BLaER1 treated with 17β-estradiol and CSF1 and Interleukin-3, amounts not matched to agents 10 nM and 100 nM (cell line): ENCODE measurements around the gene GTSF1L.

Experiments used
- H3K27ac ChIP-seq, 11 experiments: shearing (Covaris generic); formaldehyde crosslinking; 2 replicates each; pipeline ENCODE4 v1.8.1; 2022
- H3K27me3 ChIP-seq, 11 experiments: shearing (Covaris generic); formaldehyde crosslinking; 2 replicates each; pipeline ENCODE4 v1.8.1; 2022
- H3K36me3 ChIP-seq, 11 experiments: shearing (Covaris generic); formaldehyde crosslinking; 2 replicates each; pipeline ENCODE4 v1.8.1; 2022
- H3K4me1 ChIP-seq, 10 experiments: shearing (Covaris generic); formaldehyde crosslinking; 2 replicates each; pipeline ENCODE4 v1.8.1; 2022
- H3K4me2 ChIP-seq, 11 experiments: shearing (Covaris generic); formaldehyde crosslinking; 2 replicates each; pipeline ENCODE4 v1.8.1; 2022
- H3K4me3 ChIP-seq, 10 experiments: shearing (Covaris generic); formaldehyde crosslinking; 2 replicates each; pipeline ENCODE4 v1.8.1; 2022
- H3K9ac ChIP-seq, 11 experiments: shearing (Covaris generic); formaldehyde crosslinking; 2 replicates each; pipeline ENCODE4 v1.8.1; 2022
- H3K9me3 ChIP-seq, 11 experiments: shearing (Covaris generic); formaldehyde crosslinking; replicated peaks in 1 of 11; 2 replicates each; pipeline ENCODE4 v1.8.1; 2022
- H4K20me1 ChIP-seq, 11 experiments: shearing (Covaris generic); formaldehyde crosslinking; 2 replicates each; pipeline ENCODE4 v1.8.1; 2022
- Cebpa-rat ChIP-seq, 11 experiments: shearing (Covaris generic); IDR thresholded peaks; 2 replicates each; pipeline ENCODE4 v1.8.1; 2022

Gene GTSF1L

DNA sequence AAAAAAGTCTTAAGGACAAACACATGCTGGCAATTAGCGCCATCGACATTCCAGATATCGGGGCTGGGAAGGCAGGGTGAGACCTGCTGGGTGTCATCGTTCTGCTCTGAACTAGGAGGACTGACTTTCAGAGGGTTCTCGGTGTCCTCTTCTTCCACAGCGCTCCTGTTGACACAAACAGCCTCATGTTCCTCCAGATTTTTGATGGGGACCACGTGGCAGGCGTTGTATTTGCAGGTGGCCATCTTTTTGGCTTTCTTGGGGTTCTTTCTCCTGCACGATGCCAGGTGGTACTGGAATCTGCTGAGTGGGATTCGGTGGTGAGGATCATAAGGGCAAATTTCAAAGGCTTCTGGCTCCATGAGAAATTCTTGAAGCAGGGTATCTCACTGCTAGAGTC is 469 bp downstream of the GTSF1L start:
- H3K4me1 ChIP-seq: peaks cover 28 to 68% (median 59%) of the 10 kb centered on the region in 10 experiments
- H3K9ac ChIP-seq: no peak overlapping the region
- TF ChIP-seq Cebpa-rat (IDR thresholded peaks at IDR 0.05): no peak
- H4K20me1 ChIP-seq: peaks cover 0 to 7% (median 0%) of the 10 kb centered on the region in 11 experiments; a peak in 4 of 22 replicates
- no peaks in the 10 kb centered on the region for H3K36me3 ChIP-seq
- H3K27ac ChIP-seq: peak overlapping the region in 3 of 11 experiments; percentile 49 to 60 (median 58); a peak in 4 of 22 replicates
- peaks cover 0 to 15% (median 6%) of the 10 kb centered on the region in 11 experiments; a peak in 7 of 22 replicates for H3K9me3 ChIP-seq
- no peaks in the 10 kb centered on the region; a peak in 1 of 22 replicates for H3K27me3 ChIP-seq
- H3K4me2 ChIP-seq: peak overlapping the region in 1 of 11 experiments; percentile 39; a peak in 1 of 22 replicates
- no peak overlapping the region for H3K4me3 ChIP-seq

DNA sequence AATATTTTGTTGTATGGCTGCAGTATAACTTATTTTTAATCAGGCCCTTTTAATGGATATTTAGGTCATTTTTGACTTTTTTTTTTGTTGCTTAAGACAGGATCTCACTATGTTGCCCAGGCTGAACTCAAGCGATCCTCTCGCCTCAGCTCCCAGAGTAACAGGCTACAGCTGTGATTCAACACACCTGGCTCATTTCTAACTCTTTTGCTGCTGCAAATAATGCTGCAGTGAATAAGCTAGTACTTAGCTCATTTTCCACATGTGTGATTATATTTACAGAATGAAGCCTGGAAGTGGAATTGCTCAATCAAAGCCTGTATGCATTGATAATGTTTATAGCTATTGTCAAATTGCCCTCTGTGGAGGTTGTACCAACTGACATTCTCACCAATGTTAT is 1.1 kb downstream of the GTSF1L start:
- no peak overlapping the region for H3K4me3 ChIP-seq
- peak overlapping the region in 1 of 11 experiments; percentile 5; a peak in 2 of 22 replicates for H3K9ac ChIP-seq
- peak overlapping the region in 7 of 11 experiments; percentile 25 to 60 (median 49); a peak in 8 of 22 replicates for H3K27ac ChIP-seq
- peaks cover 26 to 72% (median 62%) of the 10 kb centered on the region in 10 experiments for H3K4me1 ChIP-seq
- H3K27me3 ChIP-seq: no peaks in the 10 kb centered on the region; a peak in 1 of 22 replicates
- peak overlapping the region in 5 of 11 experiments; percentile 39 to 52 (median 44); a peak in 6 of 22 replicates for H3K4me2 ChIP-seq
- peaks cover 0 to 15% (median 6%) of the 10 kb centered on the region in 11 experiments; a peak in 7 of 22 replicates for H3K9me3 ChIP-seq
- H3K36me3 ChIP-seq: no peaks in the 10 kb centered on the region
- peaks cover 0 to 10% (median 0%) of the 10 kb centered on the region in 11 experiments; a peak in 4 of 22 replicates for H4K20me1 ChIP-seq
- no peak for TF ChIP-seq Cebpa-rat (IDR thresholded peaks at IDR 0.05)

DNA sequence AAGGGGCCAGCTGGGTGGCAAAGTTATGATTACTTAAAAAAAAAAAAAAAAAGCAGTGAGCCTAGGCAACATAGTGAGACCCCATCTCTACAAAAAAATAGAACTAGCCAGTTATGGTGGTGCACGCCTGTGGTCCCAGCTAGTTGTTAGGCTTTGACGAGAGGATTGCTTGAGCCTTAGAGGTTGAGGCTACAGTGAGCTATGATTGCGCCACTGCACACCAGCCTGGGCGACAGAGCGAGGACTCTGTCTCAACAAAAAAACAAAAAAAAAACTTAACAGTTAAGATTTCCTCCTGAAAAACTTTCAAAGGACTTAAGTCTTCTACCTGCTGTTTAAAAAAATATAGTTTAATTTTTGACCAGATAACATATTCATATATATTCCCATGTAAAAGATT is 2.4 kb downstream of the GTSF1L start:
- Histone ChIP-seq H3K9me3 (peaks cover 0 to 25% (median 6%) of the 10 kb centered on the region in 11 experiments; a peak in 11 of 22 replicates), H3K4me1 (peaks cover 26 to 82% (median 68%) of the 10 kb centered on the region in 10 experiments), H3K27ac (peak overlapping the region in 7 of 11 experiments; percentile 28 to 60 (median 49); a peak in 7 of 22 replicates), H3K27me3 (no peaks in the 10 kb centered on the region; a peak in 1 of 22 replicates), H3K4me3 (no peak overlapping the region), H3K36me3 (peaks cover 0 to 8% (median 0%) of the 10 kb centered on the region in 11 experiments; a peak in 5 of 22 replicates), H3K9ac (no peak overlapping the region; a peak in 1 of 22 replicates), H3K4me2 (peak overlapping the region in 10 of 11 experiments; percentile 17 to 52 (median 43); a peak in 16 of 22 replicates), H4K20me1 (peaks cover 0 to 10% (median 0%) of the 10 kb centered on the region in 11 experiments; a peak in 4 of 22 replicates)
- TF ChIP-seq Cebpa-rat (IDR thresholded peaks at IDR 0.05): peak in 5 of 11 experiments; percentile 16 to 72 (median 41); a peak in 2 of 22 replicates

DNA sequence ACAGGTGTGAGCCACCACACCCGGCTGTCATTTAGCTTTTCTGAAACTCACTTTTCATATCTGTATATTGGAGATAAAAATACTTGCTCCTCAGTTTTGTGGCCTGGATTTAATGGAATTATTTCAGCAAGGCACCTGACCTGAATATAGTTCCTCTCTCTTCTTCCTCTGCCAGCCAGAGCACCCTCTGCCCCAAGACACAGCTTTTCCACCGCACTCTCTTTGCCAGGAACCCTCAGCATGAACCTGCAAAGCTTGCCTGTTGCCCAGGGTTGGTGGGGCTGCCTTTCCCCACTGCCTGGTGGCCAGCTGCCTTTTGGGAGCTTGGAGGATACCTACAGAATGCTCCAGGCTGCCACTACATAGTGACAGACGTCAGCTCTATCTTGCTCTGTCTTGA is 3.1 kb downstream of the GTSF1L start:
- TF ChIP-seq Cebpa-rat (IDR thresholded peaks at IDR 0.05): no peak
- no peaks in the 10 kb centered on the region; a peak in 1 of 22 replicates for H3K27me3 ChIP-seq
- peaks cover 0 to 12% (median 6%) of the 10 kb centered on the region in 11 experiments; a peak in 7 of 22 replicates for H3K36me3 ChIP-seq
- H3K4me3 ChIP-seq: no peak overlapping the region
- peak overlapping the region in 10 of 11 experiments; percentile 17 to 52 (median 43); a peak in 17 of 22 replicates for H3K4me2 ChIP-seq
- no peak overlapping the region; a peak in 1 of 22 replicates for H3K9ac ChIP-seq
- H3K9me3 ChIP-seq: peaks cover 0 to 19% (median 3%) of the 10 kb centered on the region in 11 experiments; a peak in 9 of 22 replicates
- H3K4me1 ChIP-seq: peaks cover 19 to 82% (median 67%) of the 10 kb centered on the region in 10 experiments
- peaks cover 0 to 10% (median 0%) of the 10 kb centered on the region in 11 experiments; a peak in 4 of 22 replicates for H4K20me1 ChIP-seq
- peak overlapping the region in 7 of 11 experiments; percentile 28 to 60 (median 49); a peak in 10 of 22 replicates for H3K27ac ChIP-seq

DNA sequence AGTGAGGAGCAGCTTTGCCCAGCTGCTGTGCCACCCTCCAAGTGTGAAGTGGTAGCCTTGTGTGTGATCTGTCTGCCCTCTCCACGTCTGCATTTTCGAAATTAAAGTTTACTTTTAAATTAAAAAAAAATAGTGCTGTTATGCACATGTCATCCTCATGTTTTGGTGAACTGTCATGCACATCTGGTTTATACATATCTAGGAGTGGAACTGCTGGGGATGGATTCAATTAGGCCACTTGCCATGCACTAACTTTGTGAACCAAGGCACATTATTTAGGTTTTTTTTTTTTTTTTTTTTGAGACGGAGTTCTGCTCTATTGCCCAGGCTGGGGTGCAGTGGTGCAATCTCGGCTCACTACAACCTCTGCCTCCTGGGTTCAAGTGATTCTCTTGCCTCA is 3.6 kb downstream of the GTSF1L start:
- Histone ChIP-seq H3K4me3 (no peak overlapping the region), H4K20me1 (peaks cover 0 to 10% (median 0%) of the 10 kb centered on the region in 11 experiments; a peak in 4 of 22 replicates), H3K27ac (peak overlapping the region in 3 of 11 experiments; percentile 49 to 60 (median 58); a peak in 4 of 22 replicates), H3K4me2 (peak overlapping the region in 9 of 11 experiments; percentile 5 to 52 (median 43); a peak in 10 of 22 replicates), H3K9ac (no peak overlapping the region), H3K36me3 (peaks cover 0 to 16% (median 7%) of the 10 kb centered on the region in 11 experiments; a peak in 13 of 22 replicates), H3K27me3 (no peaks in the 10 kb centered on the region; a peak in 1 of 22 replicates), H3K4me1 (peaks cover 19 to 76% (median 62%) of the 10 kb centered on the region in 10 experiments), H3K9me3 (peaks cover 0 to 13% (median 0%) of the 10 kb centered on the region in 11 experiments; a peak in 6 of 22 replicates)
- TF ChIP-seq Cebpa-rat (IDR thresholded peaks at IDR 0.05): 0 out of 22 replicates have a peak, but pooled peaks of 1 of the 11 experiments have one; percentile 6

DNA sequence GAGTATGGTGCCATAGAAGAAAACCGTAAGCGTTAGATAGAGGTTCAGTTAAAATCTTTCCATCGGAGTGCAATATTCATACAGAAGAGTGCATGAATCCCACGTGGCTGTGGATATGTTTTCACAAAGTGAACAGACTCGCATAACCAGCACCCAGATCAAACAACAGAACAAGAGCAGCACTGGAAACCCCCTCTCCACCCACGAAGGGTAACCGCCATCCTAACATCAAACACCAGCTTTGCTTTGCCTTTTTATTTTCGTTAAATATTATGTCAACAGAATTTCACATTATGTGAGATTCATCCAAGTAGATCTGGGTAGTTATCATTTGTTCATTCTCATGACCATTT is 4.7 kb downstream of the GTSF1L start:
- TF ChIP-seq Cebpa-rat (IDR thresholded peaks at IDR 0.05): no peak
- Histone ChIP-seq H3K4me2 (peak overlapping the region in 10 of 11 experiments; percentile 30 to 87 (median 75); a peak in 18 of 22 replicates), H3K27ac (peak overlapping the region in 2 of 11 experiments; percentile 2 to 47; a peak in 3 of 22 replicates), H3K27me3 (no peaks in the 10 kb centered on the region; a peak in 1 of 22 replicates), H3K36me3 (peaks cover 0 to 26% (median 18%) of the 10 kb centered on the region in 11 experiments; a peak in 18 of 22 replicates), H3K4me1 (peaks cover 19 to 74% (median 59%) of the 10 kb centered on the region in 10 experiments), H3K9me3 (peaks cover 0 to 10% (median 0%) of the 10 kb centered on the region in 11 experiments; a peak in 6 of 22 replicates), H3K4me3 (no peak overlapping the region), H3K9ac (peak overlapping the region in 2 of 11 experiments; percentile 17 to 53; a peak in 1 of 22 replicates), H4K20me1 (peaks cover 0 to 10% (median 0%) of the 10 kb centered on the region in 11 experiments; a peak in 4 of 22 replicates)

DNA sequence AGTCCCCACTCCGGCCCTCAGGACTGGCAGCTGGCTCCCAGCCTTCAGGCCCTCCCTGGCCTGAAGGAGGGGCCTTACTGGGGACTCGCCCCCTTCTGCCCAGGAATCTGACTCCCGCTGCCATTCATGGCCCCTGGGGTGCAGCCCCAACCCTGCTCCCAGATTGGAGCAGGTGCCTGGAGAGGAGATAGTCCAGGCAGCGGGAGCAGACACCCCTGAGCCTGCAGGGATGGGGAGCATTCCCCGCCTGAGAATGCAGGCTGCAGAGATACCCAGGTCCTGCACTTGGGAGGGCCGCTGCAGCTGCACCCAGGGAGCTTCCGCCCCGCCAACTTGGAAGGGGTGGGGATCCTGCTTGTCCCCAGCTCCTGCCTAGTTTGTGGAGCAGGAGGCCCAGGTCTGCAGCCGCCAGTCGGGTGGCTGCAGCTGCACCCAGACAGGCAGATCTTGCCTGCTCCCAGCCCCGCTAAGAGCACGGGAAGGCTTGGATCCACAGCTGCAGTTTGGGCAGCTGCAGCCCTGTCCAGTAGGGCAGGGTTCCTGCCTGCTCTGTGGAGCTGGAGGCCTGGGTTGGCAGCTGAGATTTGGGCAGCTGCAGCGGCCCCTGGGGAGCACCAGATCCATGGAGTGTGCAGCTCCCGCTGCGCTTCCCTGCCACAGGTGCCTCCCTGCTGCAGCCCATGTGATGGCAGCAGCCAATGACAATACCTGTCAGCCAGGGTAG is 5.2 kb downstream of the GTSF1L start:
- no peak for TF ChIP-seq Cebpa-rat (IDR thresholded peaks at IDR 0.05)
- H3K4me3 ChIP-seq: no peak overlapping the region
- peaks cover 0 to 10% (median 0%) of the 10 kb centered on the region in 11 experiments; a peak in 4 of 22 replicates for H4K20me1 ChIP-seq
- peak overlapping the region; percentile 17 to 87 (median 74); a peak in 21 of 22 replicates for H3K4me2 ChIP-seq
- H3K36me3 ChIP-seq: peaks cover 0 to 32% (median 23%) of the 10 kb centered on the region in 11 experiments; a peak in 18 of 22 replicates
- peaks cover 19 to 74% (median 61%) of the 10 kb centered on the region in 10 experiments for H3K4me1 ChIP-seq
- H3K9me3 ChIP-seq: peaks cover 0 to 10% (median 0%) of the 10 kb centered on the region in 11 experiments; a peak in 6 of 22 replicates
- peak overlapping the region in 4 of 11 experiments; percentile 24 to 49 (median 47); a peak in 6 of 22 replicates for H3K27ac ChIP-seq
- no peaks in the 10 kb centered on the region; a peak in 1 of 22 replicates for H3K27me3 ChIP-seq
- H3K9ac ChIP-seq: peak overlapping the region in 6 of 11 experiments; percentile 2 to 53 (median 14); a peak in 4 of 22 replicates

DNA sequence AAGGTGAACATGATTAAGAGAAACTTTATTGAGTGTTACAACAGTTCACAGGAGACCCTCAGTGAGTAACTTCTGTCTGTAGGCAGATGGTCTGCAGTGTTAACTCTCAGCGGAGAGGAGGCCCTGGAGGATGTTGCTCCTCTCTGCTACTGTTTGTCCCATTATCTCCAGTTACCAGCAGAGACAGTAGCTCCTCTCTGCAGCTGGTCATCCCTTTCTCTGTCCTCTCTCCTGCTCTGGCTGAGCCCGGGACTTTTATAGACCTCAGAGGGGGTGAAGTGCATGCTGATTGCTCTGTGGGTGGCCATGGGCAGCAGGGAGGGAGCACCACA is 5.7 kb downstream of the GTSF1L start:
- H3K27me3 ChIP-seq: no peaks in the 10 kb centered on the region; a peak in 1 of 22 replicates
- H3K4me1 ChIP-seq: peaks cover 19 to 73% (median 61%) of the 10 kb centered on the region in 10 experiments
- no peak overlapping the region for H3K4me3 ChIP-seq
- H3K9ac ChIP-seq: peak overlapping the region in 6 of 11 experiments; percentile 2 to 53 (median 14); a peak in 4 of 22 replicates
- no peak for TF ChIP-seq Cebpa-rat (IDR thresholded peaks at IDR 0.05)
- H3K4me2 ChIP-seq: peak overlapping the region in 9 of 11 experiments; percentile 47 to 87 (median 76); a peak in 19 of 22 replicates
- peaks cover 0 to 12% (median 0%) of the 10 kb centered on the region in 11 experiments; a peak in 5 of 22 replicates for H4K20me1 ChIP-seq
- peak overlapping the region in 4 of 11 experiments; percentile 24 to 49 (median 47); a peak in 6 of 22 replicates for H3K27ac ChIP-seq
- peaks cover 0 to 10% (median 0%) of the 10 kb centered on the region in 11 experiments; a peak in 6 of 22 replicates for H3K9me3 ChIP-seq
- peaks cover 0 to 37% (median 27%) of the 10 kb centered on the region in 11 experiments; a peak in 18 of 22 replicates for H3K36me3 ChIP-seq
